ENCODE data around the gene VIM. TPM values are rescaled to one million over a fixed set of nuclear protein-coding genes. Genes with fewer than 3 reads are reported as not detected.
"Not testable (repeated sequence)": the region's sequence is repeated elsewhere in the genome, so short reads cannot be mapped to it uniquely, and the experiment has no call there.

The VIM gene
- total RNA-seq, 1 experiment from 2014 or later = 9,336 TPM

DNA sequence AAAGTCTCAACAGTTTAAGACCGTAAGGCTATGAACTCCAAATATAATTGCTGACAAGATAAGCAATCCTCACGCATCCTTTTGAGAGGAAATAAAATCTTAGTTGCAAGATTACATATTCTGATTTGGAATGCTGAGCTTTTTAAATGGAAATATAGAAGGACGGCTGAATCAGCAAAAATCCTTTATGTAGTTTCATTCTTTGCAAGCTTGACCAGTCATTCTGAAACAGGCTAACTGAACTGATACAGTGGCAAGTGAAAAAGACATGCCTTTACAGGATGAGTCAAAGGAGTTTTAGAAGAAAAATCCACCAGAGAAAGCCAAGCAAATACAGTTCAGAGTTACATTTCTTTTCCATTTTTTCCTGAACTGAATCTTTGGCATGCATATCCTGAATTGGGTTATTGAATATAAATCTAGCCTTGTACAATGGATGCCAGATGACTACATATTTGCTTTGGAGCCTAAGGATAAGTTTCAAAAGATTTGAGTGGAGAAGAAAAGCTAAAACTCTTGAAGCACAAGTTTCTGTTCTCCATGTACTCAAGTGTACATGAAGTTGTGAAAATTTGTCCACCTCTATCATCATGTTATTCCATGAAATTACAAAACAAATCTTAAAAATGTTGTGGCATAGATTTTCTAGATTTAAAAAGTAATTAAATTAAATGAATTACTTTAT lies 4.4 kb downstream of the VIM start:
- no peak for DNase-seq (ENCODE audit: low read depth)

DNA sequence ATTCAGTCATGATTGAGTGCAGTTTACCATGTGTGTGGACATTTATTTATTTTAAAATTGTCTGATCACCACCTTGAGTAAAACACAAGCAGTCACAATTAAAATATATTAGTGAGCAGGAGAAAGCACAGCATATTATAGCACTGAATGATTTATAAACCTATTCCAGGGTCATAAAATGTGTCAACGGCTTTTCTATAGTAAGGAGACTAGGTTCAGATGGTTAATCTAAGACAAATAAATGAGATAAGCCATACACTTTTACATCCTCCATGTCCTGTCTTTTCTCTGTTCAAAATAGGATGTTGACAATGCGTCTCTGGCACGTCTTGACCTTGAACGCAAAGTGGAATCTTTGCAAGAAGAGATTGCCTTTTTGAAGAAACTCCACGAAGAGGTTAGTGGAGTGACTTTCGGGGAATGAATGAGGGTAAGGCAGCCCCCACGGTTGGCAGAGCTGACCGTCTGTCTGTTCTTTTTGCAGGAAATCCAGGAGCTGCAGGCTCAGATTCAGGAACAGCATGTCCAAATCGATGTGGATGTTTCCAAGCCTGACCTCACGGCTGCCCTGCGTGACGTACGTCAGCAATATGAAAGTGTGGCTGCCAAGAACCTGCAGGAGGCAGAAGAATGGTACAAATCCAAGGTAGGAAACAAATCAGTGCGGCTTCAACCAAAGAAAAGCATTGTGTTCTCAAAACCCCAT lies 5.4 kb downstream of the VIM start:
- no peak for DNase-seq (ENCODE audit: low read depth)

DNA sequence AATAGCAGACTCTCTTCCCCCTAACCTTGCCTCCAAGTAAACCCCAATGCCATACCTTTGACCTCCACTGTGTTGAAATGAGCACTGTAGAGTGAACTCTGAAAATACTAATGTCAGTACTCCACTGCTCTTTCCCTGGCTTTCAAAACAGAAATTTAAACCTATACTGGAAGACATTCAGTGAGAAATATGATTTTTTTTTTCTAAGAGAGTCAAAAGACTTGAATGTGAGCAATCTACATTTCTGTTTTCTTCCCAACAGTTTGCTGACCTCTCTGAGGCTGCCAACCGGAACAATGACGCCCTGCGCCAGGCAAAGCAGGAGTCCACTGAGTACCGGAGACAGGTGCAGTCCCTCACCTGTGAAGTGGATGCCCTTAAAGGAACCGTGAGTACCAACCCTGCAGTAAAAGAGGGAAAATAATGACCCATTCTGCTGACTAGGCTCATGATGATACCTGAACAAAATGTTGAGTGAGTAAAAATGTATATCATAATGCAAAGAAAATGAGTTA lies 6.4 kb downstream of the VIM start:
- no peak for DNase-seq (ENCODE audit: low read depth)

DNA sequence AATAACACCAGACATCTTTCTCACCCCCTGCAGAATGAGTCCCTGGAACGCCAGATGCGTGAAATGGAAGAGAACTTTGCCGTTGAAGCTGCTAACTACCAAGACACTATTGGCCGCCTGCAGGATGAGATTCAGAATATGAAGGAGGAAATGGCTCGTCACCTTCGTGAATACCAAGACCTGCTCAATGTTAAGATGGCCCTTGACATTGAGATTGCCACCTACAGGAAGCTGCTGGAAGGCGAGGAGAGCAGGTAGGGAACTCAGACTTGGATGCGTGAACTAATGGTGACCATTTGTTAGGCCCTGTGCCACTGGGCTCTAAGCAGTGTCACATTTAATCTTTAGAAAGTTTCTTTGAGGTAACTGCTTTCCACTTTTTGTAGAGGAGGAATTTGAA lies 7.1 kb downstream of the VIM start:
- no peak for DNase-seq (ENCODE audit: low read depth)

DNA sequence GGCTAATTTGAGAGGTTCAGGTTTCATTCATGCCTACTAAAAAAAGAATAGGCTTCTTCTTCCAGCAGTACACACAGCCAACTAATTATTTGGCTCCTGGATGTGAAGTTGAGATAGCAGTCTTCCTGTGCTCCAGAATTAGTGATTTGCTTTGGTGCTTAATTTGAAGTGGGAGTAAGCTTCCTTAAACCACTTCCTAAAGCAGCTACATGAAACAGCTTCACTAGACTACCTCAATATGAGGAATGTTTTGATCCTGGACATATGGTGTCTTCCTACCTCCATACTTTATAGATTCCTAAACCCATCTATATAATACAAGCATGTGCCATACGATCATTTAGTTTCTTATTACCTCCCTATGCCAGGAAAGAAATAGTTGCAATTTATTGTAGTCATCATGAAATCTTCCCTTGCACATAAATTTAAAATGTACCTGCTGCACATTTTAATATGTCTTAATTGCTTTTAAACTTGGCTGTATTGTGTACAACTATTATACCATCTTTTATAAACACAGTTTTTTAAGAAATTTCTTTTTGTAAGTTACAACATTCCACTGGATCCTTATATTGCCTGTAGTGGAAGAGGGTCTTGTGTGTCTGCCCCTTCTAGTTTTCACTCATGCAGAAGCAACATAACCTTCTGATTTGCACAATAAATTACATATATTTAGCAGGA lies 8.6 kb downstream of the VIM start:
- DNase-seq (ENCODE audit: low read depth) = no peak

DNA sequence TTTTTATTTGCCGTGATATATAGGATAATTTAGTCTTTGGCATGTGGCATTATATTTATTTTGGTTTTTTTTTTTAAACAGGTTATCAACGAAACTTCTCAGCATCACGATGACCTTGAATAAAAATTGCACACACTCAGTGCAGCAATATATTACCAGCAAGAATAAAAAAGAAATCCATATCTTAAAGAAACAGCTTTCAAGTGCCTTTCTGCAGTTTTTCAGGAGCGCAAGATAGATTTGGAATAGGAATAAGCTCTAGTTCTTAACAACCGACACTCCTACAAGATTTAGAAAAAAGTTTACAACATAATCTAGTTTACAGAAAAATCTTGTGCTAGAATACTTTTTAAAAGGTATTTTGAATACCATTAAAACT lies 9.1 kb downstream of the VIM start:
- no peak for DNase-seq (ENCODE audit: low read depth)

DNA sequence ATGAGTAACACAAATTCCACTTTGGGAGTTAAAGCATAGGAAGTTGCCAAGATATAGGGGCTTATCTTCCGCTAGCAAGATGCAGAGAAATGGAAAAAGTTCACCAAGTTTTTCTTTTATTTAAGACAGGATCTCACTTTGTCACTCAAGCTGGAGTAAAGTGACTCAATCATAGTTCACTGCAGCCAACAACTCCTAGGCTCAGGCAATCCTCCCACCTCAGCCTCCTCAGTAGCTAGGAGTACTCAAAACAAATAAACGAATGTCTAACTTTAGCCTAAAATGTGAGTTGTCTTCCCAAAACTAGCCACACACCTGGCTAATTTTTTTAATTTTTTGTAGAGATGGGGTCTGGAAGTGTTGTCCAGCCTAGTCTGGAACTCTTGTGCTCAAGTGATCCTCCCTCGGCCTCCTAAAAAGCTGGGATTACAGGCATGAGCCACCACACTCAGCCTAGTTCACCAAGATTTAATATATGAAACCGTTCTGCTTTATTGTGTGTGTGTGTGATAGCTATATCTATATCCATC lies 9.9 kb downstream of the VIM start:
- no peak for DNase-seq (ENCODE audit: low read depth)

DNA sequence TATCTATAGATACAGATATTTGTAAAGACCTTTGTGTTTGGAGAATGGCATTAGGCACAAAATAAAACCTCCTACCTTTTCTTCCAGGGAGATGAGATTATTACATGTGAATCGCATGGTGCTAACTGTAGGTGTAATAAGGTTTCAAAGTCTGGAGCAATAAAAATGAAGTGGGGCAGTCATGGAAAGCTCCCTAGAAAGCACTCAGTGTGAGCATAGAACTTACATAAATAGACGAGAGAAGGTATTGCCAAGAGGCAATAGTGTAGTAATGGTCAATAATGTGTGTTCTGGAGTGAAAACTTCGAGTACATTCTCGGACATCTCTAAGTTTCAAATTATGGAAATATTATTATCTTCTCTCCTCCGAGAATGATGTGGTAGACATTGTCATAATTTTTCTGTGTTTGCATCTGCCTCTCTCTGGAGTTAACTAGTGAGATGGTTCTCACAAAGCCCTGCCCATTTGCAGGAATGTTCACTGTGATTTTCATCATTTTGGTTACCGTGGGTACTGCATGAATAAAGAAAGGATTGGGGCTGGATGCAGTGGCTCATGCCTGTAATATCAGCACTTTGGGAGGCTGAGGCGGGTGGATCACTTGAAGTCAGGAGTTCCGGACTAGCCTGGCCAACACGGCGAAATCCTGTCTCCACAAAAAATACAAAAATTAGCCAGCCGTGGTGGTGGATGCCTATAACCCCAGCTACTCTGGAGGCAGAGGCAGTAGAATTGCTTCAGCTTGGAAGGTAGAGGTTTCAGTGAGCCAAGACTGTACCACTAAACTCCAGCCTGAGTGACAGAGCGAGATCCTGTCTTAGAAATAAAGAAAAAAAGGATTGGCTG lies 10.6 kb downstream of the VIM start:
- DNase-seq (ENCODE audit: low read depth) = peak; percentile 88

DNA sequence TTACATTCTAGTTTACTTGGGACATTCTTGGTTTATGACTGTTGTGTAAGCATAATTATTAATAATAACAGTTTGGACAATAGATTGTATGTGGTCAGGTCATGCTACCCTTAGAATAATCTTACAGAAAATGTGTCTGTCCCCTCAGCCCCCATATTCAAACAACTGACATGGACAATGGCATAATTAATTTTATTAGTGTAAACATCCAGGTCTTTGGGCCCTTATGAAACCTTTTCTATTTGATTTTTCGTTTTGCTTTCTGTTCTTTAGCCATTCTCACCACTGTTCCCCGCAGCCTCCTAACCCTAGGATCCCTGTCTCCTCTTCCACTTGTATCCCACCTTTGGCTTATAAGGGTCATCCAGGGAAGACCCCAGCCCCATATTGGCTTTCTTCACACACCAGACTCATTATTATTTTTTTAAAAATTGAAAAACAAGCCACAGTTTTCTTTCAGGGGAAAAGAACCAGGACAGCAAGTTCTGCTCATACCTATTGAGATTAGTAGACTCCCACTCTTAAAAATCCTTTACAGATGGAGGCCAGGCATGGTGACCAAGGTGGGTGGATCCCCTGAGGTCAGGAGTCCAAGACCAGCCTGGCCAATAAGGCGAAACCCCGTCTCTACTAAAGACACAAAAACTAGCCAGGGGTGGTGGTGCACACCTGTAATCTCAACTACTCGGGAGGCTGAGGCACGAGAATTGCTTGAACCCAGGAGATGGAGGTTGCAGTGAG lies 11.5 kb downstream of the VIM start:
- DNase-seq (ENCODE audit: low read depth) = no peak

DNA sequence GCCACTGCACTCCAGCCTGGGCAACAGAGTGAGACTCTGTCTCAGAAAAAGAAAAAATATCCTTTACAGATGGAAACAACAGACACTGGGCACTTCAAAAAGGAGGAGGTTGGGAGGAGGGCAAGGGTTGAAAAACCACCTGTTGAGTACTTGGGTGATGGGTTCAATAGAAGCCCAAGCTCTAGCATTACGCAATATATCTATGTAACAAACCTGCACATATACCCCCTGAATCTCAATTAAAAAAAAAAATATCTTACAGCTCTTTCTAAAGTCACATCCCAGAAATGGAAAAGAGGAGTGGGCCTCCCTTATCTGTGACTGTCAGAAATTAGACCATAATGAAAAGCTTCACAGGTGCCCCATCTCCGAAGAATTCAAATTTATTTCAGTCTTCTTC lies 12.1 kb downstream of the VIM start:
- DNase-seq (ENCODE audit: low read depth) = no peak

DNA sequence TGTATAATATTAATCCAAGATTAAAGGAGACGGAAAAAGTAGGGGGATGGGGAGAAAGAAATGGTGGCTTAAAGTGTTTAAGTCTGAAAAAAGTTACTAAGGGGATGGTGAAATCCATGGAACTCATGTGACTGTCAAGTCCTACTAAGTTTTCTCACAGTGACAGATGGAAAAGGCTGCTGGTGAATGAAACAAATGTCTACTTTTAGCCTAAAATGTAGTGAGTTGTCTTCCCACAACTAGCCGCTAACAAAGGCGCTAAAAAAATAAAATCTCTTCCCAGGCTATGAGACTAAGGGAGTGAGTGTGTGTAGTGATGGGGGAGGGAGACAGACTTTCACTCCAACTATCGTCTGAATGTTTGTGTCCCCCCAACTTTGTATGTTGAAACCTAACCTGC lies 12.6 kb downstream of the VIM start:
- no peak for DNase-seq (ENCODE audit: low read depth)

DNA sequence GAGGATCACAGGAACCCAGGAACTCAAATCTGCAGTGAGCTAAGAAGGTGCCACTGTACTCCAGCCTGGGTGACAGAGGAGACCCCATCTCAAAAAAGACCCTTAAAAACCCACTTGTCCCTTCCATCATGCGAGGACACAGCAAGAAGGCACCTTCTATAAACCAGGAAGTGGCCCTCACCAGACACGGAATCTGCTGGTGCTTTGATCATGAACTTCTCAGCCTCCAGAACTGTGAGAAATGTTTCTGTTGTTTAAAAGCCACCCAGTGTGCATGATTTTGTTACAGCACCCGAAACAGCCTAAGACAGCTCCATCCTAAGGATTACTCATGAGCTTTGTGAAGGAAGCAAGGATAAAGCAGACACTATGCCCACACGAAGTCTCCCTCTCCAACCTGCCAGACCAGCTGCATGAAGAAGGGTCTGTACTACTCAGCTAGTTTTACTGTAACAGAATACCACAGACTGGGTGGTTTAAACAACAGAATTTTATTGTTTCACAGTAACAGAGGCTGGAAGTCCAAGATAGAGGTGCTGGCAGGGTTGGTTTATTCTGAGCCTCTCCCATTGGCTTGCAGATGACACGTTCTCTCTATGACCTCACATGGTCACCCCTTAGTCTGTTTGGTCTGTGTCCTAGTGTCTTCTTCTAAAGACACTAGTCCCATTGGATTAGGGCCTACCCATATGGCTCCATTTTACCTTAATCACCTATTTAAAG lies 13.7 kb downstream of the VIM start:
- DNase-seq (ENCODE audit: low read depth) = no peak

DNA sequence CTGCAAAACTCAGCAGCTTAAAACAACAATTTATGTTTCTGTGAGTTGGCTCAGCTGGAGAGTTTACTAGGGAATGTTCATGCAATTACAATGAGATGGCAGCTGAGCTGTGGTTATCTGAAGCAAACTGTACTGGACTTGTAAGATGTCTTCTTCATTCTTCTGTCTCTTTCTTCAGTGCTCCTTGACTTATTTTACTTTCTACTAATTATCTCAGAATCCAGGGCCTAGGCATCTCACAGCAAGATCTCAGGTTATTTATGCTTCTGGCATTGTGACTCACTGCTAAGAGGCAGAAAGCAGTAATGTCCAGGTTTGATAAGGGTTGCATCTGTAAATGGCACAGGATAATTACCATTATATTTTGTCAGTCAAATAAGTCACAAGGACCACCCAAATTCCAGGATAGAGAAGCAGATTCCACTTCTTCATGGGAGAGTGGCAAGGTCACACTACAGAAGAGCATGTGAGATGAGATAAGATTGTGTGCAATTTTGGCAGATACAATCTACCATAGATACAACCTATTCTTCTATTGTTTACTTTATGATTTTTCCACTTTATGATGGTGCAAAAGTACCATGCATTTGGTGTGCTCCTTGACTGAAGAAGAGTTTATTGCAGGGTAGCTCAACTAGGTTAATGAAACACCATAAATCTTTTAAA lies 16.8 kb downstream of the VIM start:
- no peak for DNase-seq (ENCODE audit: low read depth)

DNA sequence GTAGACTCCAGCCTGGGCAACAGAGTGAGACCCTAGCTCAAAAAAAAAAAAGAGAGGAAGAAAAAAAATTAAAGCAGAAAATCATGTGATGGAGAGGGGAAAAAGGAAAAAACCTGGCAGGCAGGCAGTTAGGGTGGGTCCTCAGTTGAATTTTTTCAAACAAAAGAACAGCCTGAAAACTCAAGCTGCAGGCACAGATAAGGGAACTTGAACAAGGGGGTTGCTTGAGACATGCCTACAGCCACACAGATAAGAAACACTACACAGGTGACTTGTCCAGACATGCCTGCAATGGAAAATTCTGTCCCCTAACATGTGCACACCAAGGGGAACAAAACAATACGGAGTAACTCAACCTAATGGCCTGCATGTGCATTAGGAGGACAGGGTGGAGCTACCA lies 19.2 kb downstream of the VIM start:
- DNase-seq (ENCODE audit: low read depth) = no peak

DNA sequence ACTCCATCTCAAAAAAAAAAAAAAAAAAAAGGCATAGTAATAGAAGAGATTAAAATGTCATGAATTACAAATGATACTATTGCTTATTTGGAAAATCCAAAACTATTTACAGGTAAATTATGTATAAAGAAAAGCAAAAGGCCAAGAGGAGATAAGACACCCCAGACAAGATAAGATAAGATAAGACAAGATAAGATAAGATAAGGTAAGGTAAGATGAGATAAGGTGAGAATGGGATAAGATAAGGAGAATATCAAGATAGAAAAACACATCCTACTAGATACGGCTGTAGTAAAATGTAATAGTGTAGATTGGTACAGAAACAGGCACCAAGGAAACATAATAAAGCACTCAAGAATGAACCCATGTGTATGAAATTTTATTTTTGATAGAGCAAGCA lies 20.9 kb downstream of the VIM start:
- no peak for DNase-seq (ENCODE audit: low read depth)

DNA sequence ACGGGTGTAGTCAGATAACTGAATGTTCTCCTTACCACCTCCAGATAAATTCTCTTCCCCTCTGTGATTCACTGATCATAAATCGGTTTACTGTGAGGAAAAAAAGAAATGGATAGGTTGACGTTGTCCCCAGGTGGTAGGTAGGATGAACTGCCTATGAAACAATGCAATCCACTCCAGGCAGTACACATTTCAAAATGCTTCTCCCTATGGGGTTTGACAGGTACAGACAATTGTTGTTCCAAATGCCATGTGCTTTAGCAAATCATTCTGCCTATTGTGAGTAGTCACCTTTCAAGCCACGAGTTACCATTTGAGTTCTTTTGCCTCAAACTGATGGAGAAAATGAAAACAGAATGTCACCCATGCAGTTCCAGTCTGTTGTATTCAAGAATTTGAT lies 21.8 kb downstream of the VIM start:
- peak; percentile 42 for DNase-seq (ENCODE audit: low read depth)

DNA sequence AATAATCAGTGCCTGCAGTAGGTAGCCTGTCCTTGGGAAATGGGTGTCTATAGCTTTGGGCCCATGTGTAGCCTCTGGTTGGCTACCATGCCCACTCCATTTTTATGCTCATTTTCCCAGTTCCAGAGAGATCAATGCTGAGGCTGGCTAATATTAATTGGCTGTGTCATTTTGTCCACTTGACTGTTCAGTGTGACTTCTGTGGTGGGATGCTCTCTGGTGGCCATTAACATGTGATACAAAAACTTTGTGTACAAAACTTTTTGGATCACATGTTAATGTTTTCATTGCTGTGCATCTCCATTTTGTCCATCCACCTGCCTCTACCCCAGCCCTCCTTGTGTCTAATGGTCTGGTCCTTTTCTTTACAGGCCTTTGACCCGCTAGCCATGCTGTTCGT lies 22.7 kb downstream of the VIM start:
- no peak for DNase-seq (ENCODE audit: low read depth)

DNA sequence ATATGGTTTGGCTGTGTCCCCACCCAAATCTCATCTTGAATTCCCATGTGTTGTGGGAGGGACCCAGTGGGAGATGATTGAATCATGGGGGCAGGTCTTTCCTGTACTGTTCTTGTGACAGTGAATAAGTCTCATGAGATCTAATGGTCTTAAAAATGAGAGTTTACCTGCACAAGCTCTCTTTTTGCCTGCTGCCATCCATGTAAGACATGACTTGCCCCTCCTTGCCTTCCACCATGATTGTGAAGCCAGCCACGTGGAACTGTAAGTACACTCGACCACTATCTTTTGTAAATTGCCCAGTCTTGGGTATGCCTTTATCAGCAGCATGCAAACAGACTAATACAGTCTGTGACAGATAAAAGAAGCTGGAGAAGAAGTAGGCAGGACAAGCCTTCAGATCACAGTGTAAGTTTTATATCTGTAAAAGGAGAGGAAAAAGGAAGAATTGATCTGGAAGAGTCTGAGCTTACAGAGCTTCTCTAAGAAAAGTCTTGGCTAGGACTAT lies 26.6 kb downstream of the VIM start:
- not testable (repeated sequence) for DNase-seq (ENCODE audit: low read depth)

DNA sequence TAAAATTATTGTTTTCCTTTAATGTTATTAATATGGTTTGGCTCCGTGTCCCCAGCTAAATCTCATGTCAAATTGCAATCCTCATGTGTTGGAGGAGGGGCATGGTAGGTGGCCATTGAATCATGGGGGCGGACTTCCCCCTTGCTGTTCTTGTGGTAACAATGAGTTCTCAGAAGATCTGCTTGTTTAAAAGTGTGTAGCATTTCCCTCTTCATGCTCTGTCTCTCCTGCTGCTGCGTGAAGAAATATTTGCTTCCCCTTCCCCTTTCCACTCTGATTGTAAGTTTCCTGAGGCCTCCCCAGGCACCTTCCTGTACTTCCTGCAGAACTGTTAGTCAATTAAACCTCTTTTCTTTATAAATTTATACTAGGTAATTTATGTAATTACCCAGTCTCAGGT lies 27.5 kb downstream of the VIM start:
- DNase-seq (ENCODE audit: low read depth) = no peak

Measured in LHCN-M2 (cell line).